Panc1 (cell line): ENCODE data around the gene HNRNPR.

Source experiments
- POLR2AphosphoS5 ChIP-seq: IDR thresholded peaks from 2 replicates; pipeline ENCODE4 v1.6.1; 2012; ENCODE audit warnings: mild to moderate bottlenecking, low read depth, low read length, moderate library complexity
- SIN3A ChIP-seq: IDR thresholded peaks from 2 replicates; pipeline ENCODE4 v1.6.1; 2012; ENCODE audit warnings: low read depth, mild to moderate bottlenecking, low read length, moderate library complexity, borderline replicate concordance; ENCODE audit not compliant: insufficient read depth
- TCF7L2 ChIP-seq: IDR thresholded peaks from 2 replicates; pipeline ENCODE4 v1.6.1; 2011; ENCODE audit warnings: mild to moderate bottlenecking, low read depth, low read length, inconsistent platforms
- TF ChIP-seq, protein P1 (sequence below): fragments of 450-650 bp; IDR thresholded peaks from 2 replicates; pipeline ENCODE4 v1.5.1; 2017; ENCODE audit warnings: mild to moderate bottlenecking
- TF ChIP-seq, protein P2 (sequence below), 2 experiments: IDR thresholded peaks; 2 replicates each; pipeline ENCODE4 v1.6.1; 2011 to 2012; ENCODE audit warnings: low read depth in 2 of 2, control low read depth in 1 of 2, low read length in 1 of 2, mild to moderate bottlenecking in 1 of 2, moderate library complexity in 1 of 2; ENCODE audit not compliant: insufficient read depth in 1 of 2

DNA sequence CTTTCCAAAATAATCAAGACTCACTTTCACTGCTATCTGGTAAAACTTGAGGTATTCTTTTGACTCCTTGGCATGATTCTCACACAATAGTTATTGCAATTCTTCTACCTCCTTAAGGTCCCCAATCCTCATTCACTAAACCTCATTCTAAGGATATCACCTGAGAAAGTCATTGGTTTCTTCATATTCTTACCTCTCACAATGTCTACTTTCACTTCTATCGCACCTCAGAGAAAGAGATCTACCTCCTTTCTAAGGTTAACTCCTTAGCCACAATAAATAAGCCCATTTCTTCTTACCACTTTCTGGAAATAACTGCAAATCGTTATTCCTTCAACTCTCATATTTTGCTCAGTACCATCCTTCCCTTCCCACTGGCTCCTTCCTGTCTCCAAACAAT is 18.7 kb downstream of the HNRNPR start:
- TF ChIP-seq, protein P1, sequence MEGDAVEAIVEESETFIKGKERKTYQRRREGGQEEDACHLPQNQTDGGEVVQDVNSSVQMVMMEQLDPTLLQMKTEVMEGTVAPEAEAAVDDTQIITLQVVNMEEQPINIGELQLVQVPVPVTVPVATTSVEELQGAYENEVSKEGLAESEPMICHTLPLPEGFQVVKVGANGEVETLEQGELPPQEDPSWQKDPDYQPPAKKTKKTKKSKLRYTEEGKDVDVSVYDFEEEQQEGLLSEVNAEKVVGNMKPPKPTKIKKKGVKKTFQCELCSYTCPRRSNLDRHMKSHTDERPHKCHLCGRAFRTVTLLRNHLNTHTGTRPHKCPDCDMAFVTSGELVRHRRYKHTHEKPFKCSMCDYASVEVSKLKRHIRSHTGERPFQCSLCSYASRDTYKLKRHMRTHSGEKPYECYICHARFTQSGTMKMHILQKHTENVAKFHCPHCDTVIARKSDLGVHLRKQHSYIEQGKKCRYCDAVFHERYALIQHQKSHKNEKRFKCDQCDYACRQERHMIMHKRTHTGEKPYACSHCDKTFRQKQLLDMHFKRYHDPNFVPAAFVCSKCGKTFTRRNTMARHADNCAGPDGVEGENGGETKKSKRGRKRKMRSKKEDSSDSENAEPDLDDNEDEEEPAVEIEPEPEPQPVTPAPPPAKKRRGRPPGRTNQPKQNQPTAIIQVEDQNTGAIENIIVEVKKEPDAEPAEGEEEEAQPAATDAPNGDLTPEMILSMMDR: no peak
- no peak for TF ChIP-seq POLR2AphosphoS5
- TF ChIP-seq SIN3A: no peak
- TF ChIP-seq, protein P2, sequence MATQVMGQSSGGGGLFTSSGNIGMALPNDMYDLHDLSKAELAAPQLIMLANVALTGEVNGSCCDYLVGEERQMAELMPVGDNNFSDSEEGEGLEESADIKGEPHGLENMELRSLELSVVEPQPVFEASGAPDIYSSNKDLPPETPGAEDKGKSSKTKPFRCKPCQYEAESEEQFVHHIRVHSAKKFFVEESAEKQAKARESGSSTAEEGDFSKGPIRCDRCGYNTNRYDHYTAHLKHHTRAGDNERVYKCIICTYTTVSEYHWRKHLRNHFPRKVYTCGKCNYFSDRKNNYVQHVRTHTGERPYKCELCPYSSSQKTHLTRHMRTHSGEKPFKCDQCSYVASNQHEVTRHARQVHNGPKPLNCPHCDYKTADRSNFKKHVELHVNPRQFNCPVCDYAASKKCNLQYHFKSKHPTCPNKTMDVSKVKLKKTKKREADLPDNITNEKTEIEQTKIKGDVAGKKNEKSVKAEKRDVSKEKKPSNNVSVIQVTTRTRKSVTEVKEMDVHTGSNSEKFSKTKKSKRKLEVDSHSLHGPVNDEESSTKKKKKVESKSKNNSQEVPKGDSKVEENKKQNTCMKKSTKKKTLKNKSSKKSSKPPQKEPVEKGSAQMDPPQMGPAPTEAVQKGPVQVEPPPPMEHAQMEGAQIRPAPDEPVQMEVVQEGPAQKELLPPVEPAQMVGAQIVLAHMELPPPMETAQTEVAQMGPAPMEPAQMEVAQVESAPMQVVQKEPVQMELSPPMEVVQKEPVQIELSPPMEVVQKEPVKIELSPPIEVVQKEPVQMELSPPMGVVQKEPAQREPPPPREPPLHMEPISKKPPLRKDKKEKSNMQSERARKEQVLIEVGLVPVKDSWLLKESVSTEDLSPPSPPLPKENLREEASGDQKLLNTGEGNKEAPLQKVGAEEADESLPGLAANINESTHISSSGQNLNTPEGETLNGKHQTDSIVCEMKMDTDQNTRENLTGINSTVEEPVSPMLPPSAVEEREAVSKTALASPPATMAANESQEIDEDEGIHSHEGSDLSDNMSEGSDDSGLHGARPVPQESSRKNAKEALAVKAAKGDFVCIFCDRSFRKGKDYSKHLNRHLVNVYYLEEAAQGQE (IDR thresholded peaks at IDR 0.05; ENCODE audit: insufficient read depth in 1 of 2, low read depth in 2 of 2, low read length in 1 of 2): no peak
- TF ChIP-seq TCF7L2: no peak
